ENCODE measurements around the gene MLLT3.

GRCh38 chr9:20550326-20550725 lies 72.0 kb downstream of the MLLT3 start:
- no peak for TF ChIP-seq CTCF (IDR thresholded peaks at IDR 0.05; ENCODE audit: insufficient read depth, low read length, poor library complexity, severe bottlenecking)
- TF ChIP-seq EZH2phosphoT487 (conservative IDR thresholded peaks at IDR 0.05; ENCODE audit: low read length): no peak

All from SU-DHL-6 (cell line).